ENCODE results near the gene C2orf42.
"Not testable (repeated sequence)": the region's sequence is repeated elsewhere in the genome, so short reads cannot be mapped to it uniquely, and the experiment has no call there.

The C2orf42 gene

GRCh38 chr2:70133127-70133452 is 57.7 kb downstream of the C2orf42 start:
- H3K27ac ChIP-seq (ENCODE audit: insufficient read depth, low read depth, low read length, poor library complexity, severe bottlenecking) = no peak overlapping the region

GRCh38 chr2:70132244-70133126 is 58.3 kb downstream of the C2orf42 start:
- no peaks in the 10 kb centered on the region for H3K36me3 ChIP-seq (ENCODE audit: control insufficient read depth, insufficient read depth, low read length)
- H3K27ac ChIP-seq (ENCODE audit: insufficient read depth, low read depth, low read length, poor library complexity, severe bottlenecking) = peak overlapping the region; percentile 64
- no peak overlapping the region for H3K4me3 ChIP-seq (ENCODE audit: insufficient read depth, low read depth, low read length)
- H3K4me1 ChIP-seq (ENCODE audit: control insufficient read depth, insufficient read depth, low read length) = peaks cover 11% of the 10 kb centered on the region
- H3K9me3 ChIP-seq (ENCODE audit: control insufficient read depth, low read length) = no peaks in the 10 kb centered on the region
- WGBS, 2 experiments = 62 to 65% methylated on average over 8 of the region's 8 CpGs
- H3K27me3 ChIP-seq (ENCODE audit: control insufficient read depth, insufficient read depth, low read length, poor library complexity, severe bottlenecking) = no peaks in the 10 kb centered on the region

More at GRCh38 chr2:70133127-70133452, 57.7 kb downstream of the C2orf42 start:
- H3K36me3 ChIP-seq (ENCODE audit: control insufficient read depth, insufficient read depth, low read length) = no peaks in the 10 kb centered on the region
- no peak overlapping the region for H3K4me3 ChIP-seq (ENCODE audit: insufficient read depth, low read depth, low read length)
- H3K4me1 ChIP-seq (ENCODE audit: control insufficient read depth, insufficient read depth, low read length) = peaks cover 11% of the 10 kb centered on the region
- H3K27me3 ChIP-seq (ENCODE audit: control insufficient read depth, insufficient read depth, low read length, poor library complexity, severe bottlenecking) = no peaks in the 10 kb centered on the region
- no peaks in the 10 kb centered on the region for H3K9me3 ChIP-seq (ENCODE audit: control insufficient read depth, low read length)
- WGBS, 2 experiments = 92 to 93% methylated on average over 1 of the region's 1 CpG

GRCh38 chr2:70131344-70132143 is 59.3 kb downstream of the C2orf42 start:
- H3K36me3 ChIP-seq (ENCODE audit: control insufficient read depth, insufficient read depth, low read length); H3K27me3 ChIP-seq (ENCODE audit: control insufficient read depth, insufficient read depth, low read length, poor library complexity, severe bottlenecking); H3K27ac ChIP-seq (ENCODE audit: insufficient read depth, low read depth, low read length, poor library complexity, severe bottlenecking); H3K9me3 ChIP-seq (ENCODE audit: control insufficient read depth, low read length); H3K4me3 ChIP-seq (ENCODE audit: insufficient read depth, low read depth, low read length): not testable (repeated sequence)
- H3K4me1 ChIP-seq (ENCODE audit: control insufficient read depth, insufficient read depth, low read length) = peaks cover 11% of the 10 kb centered on the region
- WGBS, 2 experiments = 88 to 91% methylated on average over 17 of the region's 17 CpGs

GRCh38 chr2:70128005-70128404 is 62.8 kb downstream of the C2orf42 start:
- H3K4me3 ChIP-seq (ENCODE audit: insufficient read depth, low read depth, low read length) = no peak overlapping the region
- peaks cover 8% of the 10 kb centered on the region for H3K4me1 ChIP-seq (ENCODE audit: control insufficient read depth, insufficient read depth, low read length)
- H3K36me3 ChIP-seq (ENCODE audit: control insufficient read depth, insufficient read depth, low read length) = no peaks in the 10 kb centered on the region
- H3K27ac ChIP-seq (ENCODE audit: insufficient read depth, low read depth, low read length, poor library complexity, severe bottlenecking) = no peak overlapping the region
- H3K27me3 ChIP-seq (ENCODE audit: control insufficient read depth, insufficient read depth, low read length, poor library complexity, severe bottlenecking) = no peaks in the 10 kb centered on the region
- no peaks in the 10 kb centered on the region for H3K9me3 ChIP-seq (ENCODE audit: control insufficient read depth, low read length)
- WGBS, 2 experiments = 73 to 78% methylated on average over 1 of the region's 1 CpG

GRCh38 chr2:70126413-70126812 is 64.4 kb downstream of the C2orf42 start:
- Histone ChIP-seq H3K36me3 (ENCODE audit: control insufficient read depth, insufficient read depth, low read length) (no peaks in the 10 kb centered on the region), H3K9me3 (ENCODE audit: control insufficient read depth, low read length) (no peaks in the 10 kb centered on the region), H3K4me3 (ENCODE audit: insufficient read depth, low read depth, low read length) (no peak overlapping the region), H3K27ac (ENCODE audit: insufficient read depth, low read depth, low read length, poor library complexity, severe bottlenecking) (no peak overlapping the region), H3K27me3 (ENCODE audit: control insufficient read depth, insufficient read depth, low read length, poor library complexity, severe bottlenecking) (no peaks in the 10 kb centered on the region), H3K4me1 (ENCODE audit: control insufficient read depth, insufficient read depth, low read length) (peaks cover 4% of the 10 kb centered on the region)
- 98% methylated on average over 2 of the region's 2 CpGs for WGBS, 2 experiments

GRCh38 chr2:70125498-70125898 is 65.3 kb downstream of the C2orf42 start:
- Histone ChIP-seq H3K36me3 (ENCODE audit: control insufficient read depth, insufficient read depth, low read length) (no peaks in the 10 kb centered on the region), H3K27ac (ENCODE audit: insufficient read depth, low read depth, low read length, poor library complexity, severe bottlenecking) (peak overlapping the region; percentile 97), H3K4me1 (ENCODE audit: control insufficient read depth, insufficient read depth, low read length) (peaks cover 7% of the 10 kb centered on the region), H3K27me3 (ENCODE audit: control insufficient read depth, insufficient read depth, low read length, poor library complexity, severe bottlenecking) (no peaks in the 10 kb centered on the region), H3K9me3 (ENCODE audit: control insufficient read depth, low read length) (no peaks in the 10 kb centered on the region), H3K4me3 (ENCODE audit: insufficient read depth, low read depth, low read length) (peak overlapping the region; percentile 67)
- WGBS, 2 experiments = 88 to 89% methylated on average over 13 of the region's 13 CpGs

- 0 to 2% methylated on average over 36 of the region's 36 CpGs for WGBS, 2 experiments
- no peaks in the 10 kb centered on the region for H3K27me3 ChIP-seq (ENCODE audit: control insufficient read depth, insufficient read depth, low read length, poor library complexity, severe bottlenecking)
- peak overlapping the region; percentile 67 for H3K4me3 ChIP-seq (ENCODE audit: insufficient read depth, low read depth, low read length)
- peaks cover 7% of the 10 kb centered on the region for H3K4me1 ChIP-seq (ENCODE audit: control insufficient read depth, insufficient read depth, low read length)
- H3K27ac ChIP-seq (ENCODE audit: insufficient read depth, low read depth, low read length, poor library complexity, severe bottlenecking) = peak overlapping the region; percentile 97
- H3K36me3 ChIP-seq (ENCODE audit: control insufficient read depth, insufficient read depth, low read length) = no peaks in the 10 kb centered on the region
- no peaks in the 10 kb centered on the region for H3K9me3 ChIP-seq (ENCODE audit: control insufficient read depth, low read length)
Observed at GRCh38 chr2:70124983-70125480, 65.8 kb downstream of the C2orf42 start.

GRCh38 chr2:70123829-70124116 is 67.0 kb downstream of the C2orf42 start:
- peak overlapping the region; percentile 67 for H3K4me3 ChIP-seq (ENCODE audit: insufficient read depth, low read depth, low read length)
- 24% methylated on average over 11 of the region's 11 CpGs for WGBS, 2 experiments
- no peaks in the 10 kb centered on the region for H3K27me3 ChIP-seq (ENCODE audit: control insufficient read depth, insufficient read depth, low read length, poor library complexity, severe bottlenecking)
- peaks cover 12% of the 10 kb centered on the region for H3K4me1 ChIP-seq (ENCODE audit: control insufficient read depth, insufficient read depth, low read length)
- H3K27ac ChIP-seq (ENCODE audit: insufficient read depth, low read depth, low read length, poor library complexity, severe bottlenecking) = peak overlapping the region; percentile 97
- H3K9me3 ChIP-seq (ENCODE audit: control insufficient read depth, low read length) = no peaks in the 10 kb centered on the region
- H3K36me3 ChIP-seq (ENCODE audit: control insufficient read depth, insufficient read depth, low read length) = no peaks in the 10 kb centered on the region

- Histone ChIP-seq H3K4me3 (ENCODE audit: insufficient read depth, low read depth, low read length) (peak overlapping the region; percentile 67), H3K36me3 (ENCODE audit: control insufficient read depth, insufficient read depth, low read length) (no peaks in the 10 kb centered on the region)
- WGBS, 2 experiments = 32 to 35% methylated on average over 20 of the region's 20 CpGs
Observed at GRCh38 chr2:70123051-70123828, 67.6 kb downstream of the C2orf42 start.

GRCh38 chr2:70122470-70122869 is 68.3 kb downstream of the C2orf42 start:
- H3K4me1 ChIP-seq (ENCODE audit: control insufficient read depth, insufficient read depth, low read length) = peaks cover 16% of the 10 kb centered on the region
- H3K9me3 ChIP-seq (ENCODE audit: control insufficient read depth, low read length) = no peaks in the 10 kb centered on the region
- H3K27ac ChIP-seq (ENCODE audit: insufficient read depth, low read depth, low read length, poor library complexity, severe bottlenecking) = no peak overlapping the region
- 91 to 98% methylated on average over 4 of the region's 4 CpGs for WGBS, 2 experiments
- H3K27me3 ChIP-seq (ENCODE audit: control insufficient read depth, insufficient read depth, low read length, poor library complexity, severe bottlenecking) = no peaks in the 10 kb centered on the region
- H3K36me3 ChIP-seq (ENCODE audit: control insufficient read depth, insufficient read depth, low read length) = no peaks in the 10 kb centered on the region
- H3K4me3 ChIP-seq (ENCODE audit: insufficient read depth, low read depth, low read length) = no peak overlapping the region

More at GRCh38 chr2:70123051-70123828, 67.6 kb downstream of the C2orf42 start:
- H3K9me3 ChIP-seq (ENCODE audit: control insufficient read depth, low read length) = no peaks in the 10 kb centered on the region
- H3K27me3 ChIP-seq (ENCODE audit: control insufficient read depth, insufficient read depth, low read length, poor library complexity, severe bottlenecking) = no peaks in the 10 kb centered on the region
- peaks cover 15% of the 10 kb centered on the region for H3K4me1 ChIP-seq (ENCODE audit: control insufficient read depth, insufficient read depth, low read length)
- peak overlapping the region; percentile 97 for H3K27ac ChIP-seq (ENCODE audit: insufficient read depth, low read depth, low read length, poor library complexity, severe bottlenecking)
